Uterus (tissue), 4 donors: ENCODE data around the gene TRIP6. TPM values are rescaled to one million over a fixed set of nuclear protein-coding genes. Genes with fewer than 3 reads are reported as not detected.

Experiments
- DNase-seq, 2 donors: peaks; one replicate each; pipeline ENCODE4 v3.0.0-alpha.2; 2019 to 2020
- H3K27ac ChIP-seq, 2 donors: fragments of 200-600 bp; sonication (generic); 1 replicate in 1 of 2; 2 replicates in 1 of 2; pipeline ENCODE4 v1.5.1; 2016 to 2018
- H3K27me3 ChIP-seq, 2 donors: fragments of 200-600 bp; sonication (generic); one replicate each; pipeline ENCODE4 v1.5.1; 2018 to 2019; ENCODE audit warnings: control low read depth in 1 of 2
- H3K36me3 ChIP-seq, 2 donors: fragments of 200-600 bp; sonication (generic); one replicate each; pipeline ENCODE4 v1.5.1; 2019; ENCODE audit warnings: control low read depth in 1 of 2
- H3K4me1 ChIP-seq, 2 donors: fragments of 200-600 bp; sonication (generic); one replicate each; pipeline ENCODE4 v1.5.1; 2018 to 2019; ENCODE audit warnings: control low read depth in 1 of 2
- H3K4me3 ChIP-seq, 2 donors: fragments of 200-600 bp; sonication (generic); 1 replicate in 1 of 2; 2 replicates in 1 of 2; pipeline ENCODE4 v1.5.1; 2018 to 2019; ENCODE audit warnings: mild to moderate bottlenecking in 1 of 2
- H3K9me3 ChIP-seq, 2 donors: fragments of 200-600 bp; sonication (generic); one replicate each; pipeline ENCODE4 v1.5.1; 2019; ENCODE audit warnings: control low read depth in 1 of 2
- POLR2A ChIP-seq, 2 donors: fragments of 450-650 bp; IDR thresholded peaks; one replicate each; pipeline ENCODE4 v1.6.1; 2016; ENCODE audit warnings: antibody characterized with exemption in 2 of 2, mild to moderate bottlenecking in 1 of 2, moderate library complexity in 1 of 2
- intact Hi-C: fragments of 100-400 bp; cut with DNase I; formaldehyde crosslinking; loops from one replicate; pipeline ENCODE4 v1.15.1; 2023; ENCODE audit warnings: low total_unique reads
- total RNA-seq, 4 donors: library from RNA; depleted of rRNA in 3 of 4; stranded (reverse); fragments of >200 nt in 3 of 4; gene quantifications; one replicate each; pipeline versions ENCODE4 v1.1.0 to v1.2.4, GENCODE V29; 2014 to 2023
- TF ChIP-seq, protein P1 (sequence below), 4 experiments: fragments of 200-600 bp in 2 of 4; fragments of 450-650 bp in 2 of 4; sonication (generic) in 2 of 4; IDR thresholded peaks; one replicate each; pipeline ENCODE4 v1.5.1; 2016 to 2019; ENCODE audit warnings: antibody characterized with exemption in 4 of 4, mild to moderate bottlenecking in 2 of 4, moderate library complexity in 1 of 4
- donor health status: DM: yes; HTN: yes; CAD: no.

The TRIP6 gene
- total RNA-seq, 4 donors from 2014 or later = 26.2 to 105 (median 61.6) TPM

DNA sequence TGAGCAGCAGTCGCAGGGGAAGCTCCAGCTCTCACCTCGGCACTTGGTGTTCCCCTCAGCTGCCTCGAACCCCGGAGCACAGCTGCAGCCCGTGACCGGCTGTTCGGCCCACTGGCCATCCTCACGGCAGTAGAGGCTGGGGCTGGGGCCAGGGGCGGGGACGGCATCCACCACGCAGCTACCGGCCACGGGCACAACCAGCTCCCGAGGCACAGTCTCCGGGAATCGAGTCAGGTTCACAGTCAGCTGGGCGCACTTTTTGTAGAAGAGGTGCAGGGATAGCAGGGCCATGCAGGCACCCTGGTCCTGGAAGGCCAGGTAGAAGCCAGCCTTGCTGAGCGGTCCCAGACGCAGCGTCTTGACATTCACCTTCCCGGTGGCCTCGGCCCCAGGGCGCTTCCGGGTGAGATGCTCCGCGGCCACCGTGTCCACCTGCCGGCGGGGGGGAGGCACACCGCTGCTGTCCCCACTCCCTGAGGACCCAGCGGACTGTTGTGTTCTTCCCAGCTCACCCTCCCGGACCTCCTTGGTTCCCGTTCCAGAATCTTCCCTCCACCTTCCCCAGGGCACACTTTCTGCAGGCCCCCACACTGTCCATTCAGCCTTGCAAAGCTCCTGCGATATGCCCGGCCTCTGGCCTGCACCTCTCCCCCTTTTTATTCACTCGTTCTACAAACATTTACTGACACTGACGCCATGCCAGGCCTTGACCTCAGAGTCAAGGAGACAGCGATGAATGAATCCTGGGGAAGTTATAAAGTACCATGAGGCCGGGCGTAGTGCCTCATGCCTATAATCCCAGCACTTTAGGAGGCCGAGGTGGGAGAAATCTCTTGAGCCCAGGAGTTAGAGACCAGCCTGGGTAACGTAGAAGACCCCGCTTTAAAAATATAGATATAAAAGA lies 44.7 kb upstream of the TRIP6 start:
- no peaks in the 10 kb centered on the region for H3K27me3 ChIP-seq
- peak overlapping the region; percentile 6 to 92 for H3K27ac ChIP-seq
- TF ChIP-seq, protein P1, sequence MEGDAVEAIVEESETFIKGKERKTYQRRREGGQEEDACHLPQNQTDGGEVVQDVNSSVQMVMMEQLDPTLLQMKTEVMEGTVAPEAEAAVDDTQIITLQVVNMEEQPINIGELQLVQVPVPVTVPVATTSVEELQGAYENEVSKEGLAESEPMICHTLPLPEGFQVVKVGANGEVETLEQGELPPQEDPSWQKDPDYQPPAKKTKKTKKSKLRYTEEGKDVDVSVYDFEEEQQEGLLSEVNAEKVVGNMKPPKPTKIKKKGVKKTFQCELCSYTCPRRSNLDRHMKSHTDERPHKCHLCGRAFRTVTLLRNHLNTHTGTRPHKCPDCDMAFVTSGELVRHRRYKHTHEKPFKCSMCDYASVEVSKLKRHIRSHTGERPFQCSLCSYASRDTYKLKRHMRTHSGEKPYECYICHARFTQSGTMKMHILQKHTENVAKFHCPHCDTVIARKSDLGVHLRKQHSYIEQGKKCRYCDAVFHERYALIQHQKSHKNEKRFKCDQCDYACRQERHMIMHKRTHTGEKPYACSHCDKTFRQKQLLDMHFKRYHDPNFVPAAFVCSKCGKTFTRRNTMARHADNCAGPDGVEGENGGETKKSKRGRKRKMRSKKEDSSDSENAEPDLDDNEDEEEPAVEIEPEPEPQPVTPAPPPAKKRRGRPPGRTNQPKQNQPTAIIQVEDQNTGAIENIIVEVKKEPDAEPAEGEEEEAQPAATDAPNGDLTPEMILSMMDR (IDR thresholded peaks at IDR 0.05) = no peak
- no peak for TF ChIP-seq POLR2A (IDR thresholded peaks at IDR 0.05)
- no peaks in the 10 kb centered on the region for H3K36me3 ChIP-seq
- no peak overlapping the region for H3K4me3 ChIP-seq
- no peak for DNase-seq
- H3K4me1 ChIP-seq = no peaks in the 10 kb centered on the region
- intact Hi-C loops = no loop called here
- H3K9me3 ChIP-seq = no peaks in the 10 kb centered on the region

DNA sequence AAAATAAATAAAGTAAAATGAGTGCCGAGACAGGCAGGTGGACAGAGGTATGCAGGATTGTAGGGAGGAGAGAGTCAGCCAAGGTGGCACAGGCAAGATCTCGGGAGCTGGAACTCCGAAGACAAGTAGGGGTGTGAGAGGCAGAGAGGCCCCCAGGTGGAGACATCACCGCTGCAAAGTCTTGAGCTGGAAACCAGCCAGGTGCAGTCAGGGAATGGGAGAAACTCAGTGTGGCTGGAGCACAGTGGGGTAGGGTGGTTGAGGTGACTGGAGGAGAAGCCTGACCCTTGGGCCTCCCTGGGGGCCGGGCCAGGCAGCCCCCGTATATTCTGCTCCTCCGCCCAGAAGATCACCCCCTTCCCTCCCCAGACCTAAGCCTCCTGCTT lies 44.1 kb upstream of the TRIP6 start:
- Histone ChIP-seq H3K4me1 (no peaks in the 10 kb centered on the region), H3K27me3 (no peaks in the 10 kb centered on the region), H3K4me3 (no peak overlapping the region), H3K36me3 (no peaks in the 10 kb centered on the region), H3K9me3 (no peaks in the 10 kb centered on the region), H3K27ac (peak overlapping the region; percentile 92 to 96)
- intact Hi-C loops = no loop called here
- TF ChIP-seq POLR2A (IDR thresholded peaks at IDR 0.05) = no peak
- TF ChIP-seq, protein P1 (IDR thresholded peaks at IDR 0.05) = peak in 1 of 4 experiments; percentile 8
- DNase-seq = no peak

DNA sequence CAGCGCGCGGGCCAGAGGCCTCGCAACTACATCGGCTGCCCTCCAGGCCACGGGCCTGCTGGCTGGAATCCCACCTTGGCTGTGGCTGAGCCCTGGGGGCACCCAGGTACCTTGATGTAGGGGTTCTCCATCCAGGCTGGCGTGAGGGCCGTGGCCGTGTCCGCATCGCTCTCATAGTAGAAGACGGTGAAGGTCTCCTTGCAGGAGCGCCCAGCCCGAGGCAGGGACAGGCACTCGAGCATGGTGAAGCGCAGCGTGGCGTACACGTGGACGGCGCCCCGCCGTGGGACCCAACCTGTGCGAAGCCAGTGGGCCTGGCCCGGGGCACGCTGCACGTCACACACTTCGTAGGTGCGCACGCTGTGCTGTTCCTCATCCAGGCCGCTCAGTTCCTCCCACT lies 43.7 kb upstream of the TRIP6 start:
- H3K4me3 ChIP-seq = no peak overlapping the region
- no peaks in the 10 kb centered on the region for H3K9me3 ChIP-seq
- H3K27me3 ChIP-seq = no peaks in the 10 kb centered on the region
- peak overlapping the region; percentile 92 to 96 for H3K27ac ChIP-seq
- no peak for TF ChIP-seq POLR2A (IDR thresholded peaks at IDR 0.05)
- TF ChIP-seq, protein P1 (IDR thresholded peaks at IDR 0.05) = no peak
- no peak for DNase-seq
- H3K4me1 ChIP-seq = no peaks in the 10 kb centered on the region
- no peaks in the 10 kb centered on the region for H3K36me3 ChIP-seq
- intact Hi-C loops = no loop called here

DNA sequence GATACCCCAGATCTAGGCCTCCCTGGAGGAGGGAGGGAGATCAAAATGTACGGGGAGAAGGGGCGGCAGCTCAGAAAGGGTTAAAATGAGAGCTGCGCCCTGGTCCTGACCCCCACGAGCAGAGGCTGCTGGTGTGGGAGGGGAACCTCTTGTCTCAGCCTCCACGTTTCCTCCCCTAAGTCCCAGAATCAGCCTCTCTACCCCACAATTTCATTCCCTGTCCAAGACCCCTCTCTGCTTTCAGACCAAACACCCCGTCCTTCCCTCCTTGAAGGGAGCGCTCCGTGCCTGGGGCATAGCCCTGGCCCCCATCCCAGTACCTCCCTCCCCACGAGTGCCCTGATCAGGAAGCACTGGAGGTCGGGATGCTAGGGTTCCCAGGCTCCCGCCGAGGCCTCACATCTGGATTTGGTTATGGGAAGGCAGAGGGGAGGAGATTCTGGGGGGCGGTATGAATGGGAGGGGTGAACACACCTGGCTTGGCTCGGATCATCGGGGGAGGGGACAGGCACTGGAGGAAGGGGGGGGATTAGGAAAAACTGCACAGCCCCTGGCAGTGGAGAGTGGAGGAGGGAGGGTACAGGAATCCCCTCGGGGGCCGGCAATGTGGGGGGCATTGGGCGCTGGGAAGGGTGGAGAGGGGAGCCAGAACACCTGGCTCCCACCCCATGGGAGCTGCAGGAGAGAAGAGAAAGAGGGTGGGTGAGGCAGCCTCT lies 42.5 kb upstream of the TRIP6 start:
- Histone ChIP-seq H3K27ac (peak overlapping the region; percentile 92 to 96), H3K4me1 (no peaks in the 10 kb centered on the region), H3K4me3 (peak overlapping the region; percentile 54 to 88), H3K27me3 (no peaks in the 10 kb centered on the region), H3K9me3 (no peaks in the 10 kb centered on the region), H3K36me3 (no peaks in the 10 kb centered on the region)
- intact Hi-C loops = no loop called here
- peak in 1 of 2 donors; percentile 52 for DNase-seq
- TF ChIP-seq, protein P1 (IDR thresholded peaks at IDR 0.05) = no peak
- no peak for TF ChIP-seq POLR2A (IDR thresholded peaks at IDR 0.05)

DNA sequence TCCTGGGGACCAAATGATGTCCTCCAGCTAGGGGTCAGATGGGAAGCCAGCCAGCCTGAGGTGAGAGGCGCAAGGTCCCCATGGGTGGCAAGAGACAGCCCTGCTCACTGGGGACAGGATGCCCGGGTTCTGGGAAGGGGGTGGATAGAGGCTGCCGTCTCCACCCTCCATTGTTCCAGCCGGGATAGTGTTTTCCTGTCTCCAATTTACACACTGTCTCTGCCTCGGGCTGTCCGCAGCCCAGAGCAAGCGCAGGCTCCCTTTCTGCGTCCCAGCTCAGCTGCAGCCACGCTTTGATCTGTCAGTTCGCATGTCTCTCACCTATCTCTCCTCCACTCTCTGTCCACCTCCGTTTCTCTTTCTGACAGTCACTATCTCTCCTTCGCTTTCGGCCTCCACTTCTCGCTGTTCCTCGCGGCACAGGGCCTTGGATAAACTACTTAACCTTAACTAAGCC lies 41.9 kb upstream of the TRIP6 start:
- H3K9me3 ChIP-seq = no peaks in the 10 kb centered on the region
- no peaks in the 10 kb centered on the region for H3K36me3 ChIP-seq
- peak overlapping the region; percentile 54 to 88 for H3K4me3 ChIP-seq
- intact Hi-C loops = no loop called here
- H3K27me3 ChIP-seq = no peaks in the 10 kb centered on the region
- DNase-seq = peak in 1 of 2 donors; percentile 28
- H3K27ac ChIP-seq = peak overlapping the region; percentile 92 to 96
- TF ChIP-seq, protein P1 (IDR thresholded peaks at IDR 0.05) = no peak
- TF ChIP-seq POLR2A (IDR thresholded peaks at IDR 0.05) = no peak
- H3K4me1 ChIP-seq = no peaks in the 10 kb centered on the region
